ENCODE data around the gene UGT1A5.

Gene UGT1A5

DNA sequence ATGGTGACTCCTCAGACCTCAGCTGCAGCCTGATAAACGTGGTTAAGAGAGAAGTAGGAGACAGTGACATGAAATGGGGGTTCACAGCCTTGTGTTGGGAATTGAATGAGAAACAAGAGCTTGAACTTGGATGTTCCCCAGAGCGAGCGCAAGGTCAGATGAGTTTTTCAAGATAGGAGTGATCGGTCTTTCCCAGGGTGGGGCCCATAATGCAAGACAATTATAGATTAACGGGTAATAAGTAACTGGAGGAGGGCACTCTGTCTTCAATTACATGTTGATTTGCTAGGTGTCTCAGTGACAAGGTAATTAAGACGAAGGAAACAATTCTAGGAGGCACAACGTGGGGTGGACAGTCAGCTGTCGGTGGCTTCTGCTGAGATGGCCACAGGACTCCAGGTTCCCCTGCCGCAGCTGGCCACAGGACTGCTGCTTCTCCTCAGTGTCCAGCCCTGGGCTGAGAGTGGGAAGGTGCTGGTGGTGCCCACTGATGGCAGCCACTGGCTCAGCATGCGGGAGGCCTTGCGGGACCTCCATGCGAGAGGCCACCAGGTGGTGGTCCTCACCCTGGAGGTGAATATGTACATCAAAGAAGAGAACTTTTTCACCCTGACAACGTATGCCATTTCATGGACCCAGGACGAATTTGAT lies at the start of gene UGT1A5:
Gene UGT1A5, plus strand, starts transcription at position 297 of the 651 bp plus-strand sequence. Its CDS starts 85 bp downstream, at position 382.
- DNase-seq (ENCODE audit: low read depth): no peak

DNA sequence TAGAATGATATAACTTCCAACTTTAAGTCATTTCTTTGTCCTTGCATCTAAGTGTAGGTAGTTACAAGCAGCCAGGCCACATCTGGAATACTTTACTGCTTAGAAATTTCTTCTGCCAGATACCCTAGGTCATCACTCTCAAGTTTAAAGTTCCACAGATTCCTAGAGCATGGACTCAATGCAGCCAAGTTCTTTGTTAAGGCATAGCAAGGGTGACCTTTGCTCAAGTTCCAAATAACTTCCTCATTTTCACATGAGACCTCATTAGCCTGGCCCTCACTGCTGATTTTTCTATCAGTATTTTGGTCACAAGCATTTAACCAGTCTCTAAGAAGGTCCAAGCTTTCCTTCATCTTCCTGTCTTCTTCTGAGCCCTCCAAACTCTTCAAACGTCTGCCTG lies 48.8 kb upstream of the UGT1A5 start:
- no peak for DNase-seq (ENCODE audit: low read depth)

DNA sequence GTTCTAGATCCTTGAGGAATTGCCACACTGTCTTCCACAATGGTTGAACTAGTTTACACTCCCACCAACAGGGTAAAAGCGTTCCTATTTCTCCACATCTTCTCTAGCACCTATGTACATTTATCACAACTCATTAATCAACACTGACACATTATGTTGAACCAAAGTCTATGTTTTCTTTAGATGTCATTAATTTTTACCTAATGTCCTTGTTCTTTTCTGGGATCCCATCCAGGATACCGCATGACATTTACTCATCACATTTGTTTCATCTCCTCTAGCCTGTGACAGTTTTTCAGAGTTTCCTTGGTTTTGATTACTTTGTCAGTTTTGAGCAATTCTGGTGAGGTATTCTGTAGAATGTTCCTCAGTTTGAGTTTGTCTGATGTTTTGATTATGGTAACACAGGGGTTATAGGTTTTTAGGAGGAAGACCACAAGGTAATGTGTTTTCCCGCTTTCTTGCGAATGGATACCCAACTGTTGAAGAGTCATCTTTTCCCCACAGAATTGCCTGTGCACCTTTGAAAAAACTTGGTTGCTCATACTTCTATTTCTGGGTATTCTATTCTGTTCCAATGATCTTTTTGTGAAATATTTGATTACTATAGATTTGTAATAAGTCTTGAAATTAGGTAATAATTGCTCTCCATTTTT lies 44.0 kb upstream of the UGT1A5 start:
- no peak for DNase-seq (ENCODE audit: low read depth)

DNA sequence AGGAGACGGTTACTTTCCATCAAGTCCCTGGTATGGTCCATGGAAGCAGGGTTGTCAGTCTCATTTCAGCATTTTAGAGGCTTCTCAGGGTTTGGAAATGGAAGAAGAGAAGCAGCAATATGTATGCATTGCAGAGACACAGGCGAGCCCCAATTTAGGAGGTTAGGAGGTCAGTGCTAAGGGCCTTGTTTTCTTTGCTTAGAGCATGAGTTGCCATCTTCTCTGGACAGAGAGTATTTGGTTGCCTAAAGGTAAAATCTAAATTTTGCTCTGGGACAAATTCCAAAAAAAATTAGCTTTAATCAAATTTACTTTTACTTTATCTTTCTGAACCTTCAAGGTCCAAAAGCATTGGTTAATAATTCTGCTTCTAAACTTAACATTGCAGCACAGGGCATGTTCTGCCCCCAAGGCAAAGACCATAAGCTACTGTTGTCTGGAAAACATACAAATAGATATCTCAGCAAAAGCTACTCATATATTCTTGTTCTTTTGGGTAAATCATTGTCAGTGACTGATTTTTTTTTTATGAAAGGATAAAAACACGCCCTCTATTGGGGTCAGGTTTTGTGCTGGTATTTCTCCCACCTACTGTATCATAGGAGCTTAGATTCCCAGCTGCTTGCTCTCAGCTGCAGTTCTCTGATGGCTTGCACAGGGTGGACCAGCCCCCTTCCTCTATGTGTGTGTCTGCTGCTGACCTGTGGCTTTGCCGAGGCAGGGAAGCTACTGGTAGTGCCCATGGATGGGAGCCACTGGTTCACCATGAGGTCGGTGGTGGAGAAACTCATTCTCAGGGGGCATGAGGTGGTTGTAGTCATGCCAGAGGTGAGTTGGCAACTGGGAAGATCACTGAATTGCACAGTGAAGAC lies 41.2 kb upstream of the UGT1A5 start, which contains the start of gene UGT1A9:
Gene UGT1A9, plus strand, starts transcription at position 609 of the 872 bp plus-strand sequence. Its CDS starts 37 bp downstream, at position 646.
- DNase-seq (ENCODE audit: low read depth): no peak

DNA sequence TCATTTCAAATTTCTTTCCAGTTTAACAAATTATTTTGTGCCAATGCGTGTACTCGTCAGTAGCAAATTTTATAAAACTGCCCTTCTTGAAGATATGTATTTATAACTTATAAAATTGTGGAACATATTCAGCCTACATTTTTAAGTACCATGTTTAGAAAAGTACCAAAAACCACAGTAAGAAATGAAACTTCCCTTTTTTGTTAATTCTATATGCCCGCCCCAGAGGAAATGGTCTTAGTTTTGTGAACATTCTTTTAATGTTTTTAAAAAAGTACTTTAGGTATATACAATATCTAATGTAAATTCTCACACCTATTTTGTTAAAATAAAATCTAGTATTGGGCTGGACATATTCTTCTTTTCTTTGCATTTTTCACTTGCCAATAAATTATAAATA lies 39.8 kb upstream of the UGT1A5 start:
- no peak for DNase-seq (ENCODE audit: low read depth)

DNA sequence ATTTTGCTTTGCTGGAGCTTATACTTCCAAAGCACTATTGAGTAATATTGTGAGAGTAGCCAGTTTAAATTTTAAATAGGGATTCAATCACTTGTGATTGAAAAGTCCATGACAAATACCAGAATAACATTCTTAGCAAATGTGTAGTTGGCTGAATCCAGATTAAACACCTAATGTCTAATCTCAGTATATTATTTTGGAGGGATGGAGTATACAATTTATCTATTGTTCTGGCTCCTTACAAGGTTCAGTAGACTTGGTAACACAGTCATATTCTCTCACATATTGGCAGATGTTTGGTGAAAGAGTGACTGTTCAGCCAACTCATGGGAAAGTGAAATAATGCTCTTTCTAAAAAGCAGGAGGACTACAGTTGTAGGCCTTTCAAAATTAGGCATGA lies 38.8 kb upstream of the UGT1A5 start:
- DNase-seq (ENCODE audit: low read depth): no peak

DNA sequence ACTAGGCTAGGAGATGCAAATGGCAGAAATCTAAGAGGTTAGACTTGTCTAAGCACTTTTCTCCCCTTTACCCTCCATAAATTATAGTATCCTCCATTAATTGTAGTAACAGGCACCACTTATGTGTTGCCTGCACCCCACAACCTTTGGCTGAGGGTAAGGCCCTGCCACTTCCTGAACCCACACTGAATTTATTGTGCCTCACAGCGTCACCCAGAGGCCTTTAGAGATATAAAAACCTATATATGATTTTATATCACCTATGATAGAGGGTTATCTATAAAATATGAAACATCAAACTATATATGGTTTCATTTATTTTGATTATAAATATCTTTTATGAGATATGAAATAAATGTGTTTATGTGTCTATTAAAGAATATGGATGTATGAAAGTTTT lies 38.4 kb upstream of the UGT1A5 start:
- DNase-seq (ENCODE audit: low read depth): no peak

DNA sequence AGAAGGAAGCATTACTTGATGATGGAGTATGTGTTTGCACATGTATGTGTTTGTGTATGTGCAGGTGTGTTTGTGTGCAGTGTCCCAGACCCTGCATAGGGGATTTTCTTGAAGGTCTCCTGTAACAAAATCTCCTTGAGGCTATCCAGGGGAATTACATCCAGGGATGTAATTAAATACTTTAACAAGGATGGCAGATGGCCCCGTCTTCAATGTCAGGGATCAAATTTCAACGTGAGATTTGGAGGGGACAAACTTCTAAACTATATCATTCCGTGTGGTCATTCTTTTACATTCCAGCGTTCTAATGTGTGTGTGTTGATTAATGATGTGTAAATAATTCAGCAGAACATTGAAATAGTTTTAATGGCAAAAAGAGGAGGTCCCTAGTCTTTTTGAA lies 37.7 kb upstream of the UGT1A5 start:
- no peak for DNase-seq (ENCODE audit: low read depth)

DNA sequence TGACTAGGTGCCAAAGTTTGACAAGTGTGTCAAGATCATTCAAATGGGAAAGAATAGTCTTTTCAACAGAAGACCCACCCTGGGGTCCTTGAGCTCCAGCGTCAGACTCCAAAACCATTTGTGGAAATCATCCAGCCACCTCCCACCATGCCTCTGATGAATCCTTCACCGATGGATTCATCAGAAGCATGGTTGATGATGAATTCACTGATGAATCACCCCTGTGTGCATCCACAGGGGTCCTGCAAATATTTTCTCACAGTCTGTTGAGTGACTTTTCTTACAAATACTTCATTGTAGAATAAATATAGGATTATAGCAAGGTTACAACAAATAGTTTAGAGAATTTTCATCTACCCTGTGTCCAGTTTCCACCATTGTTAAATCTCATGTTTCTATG lies 36.7 kb upstream of the UGT1A5 start:
- no peak for DNase-seq (ENCODE audit: low read depth)

DNA sequence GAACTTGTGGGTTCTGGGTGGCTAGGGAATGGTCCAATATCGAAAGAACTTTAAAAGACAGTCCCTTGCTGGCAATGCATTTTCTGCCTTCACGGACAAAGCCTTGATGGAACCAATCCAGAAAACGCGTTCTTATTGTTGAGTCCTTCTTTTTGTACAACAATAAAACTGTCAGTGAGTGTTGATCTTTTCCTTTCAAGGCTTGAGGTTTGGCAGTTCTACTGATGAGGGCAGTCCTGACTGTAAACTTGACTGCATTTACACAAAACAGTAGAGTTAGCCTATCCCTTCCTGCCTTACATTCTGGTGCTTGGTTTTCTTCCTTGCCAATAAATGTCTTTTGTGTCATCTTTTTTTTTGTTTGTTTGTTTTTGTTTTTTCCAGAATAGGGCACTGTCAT lies 33.5 kb upstream of the UGT1A5 start:
- DNase-seq (ENCODE audit: low read depth): no peak

DNA sequence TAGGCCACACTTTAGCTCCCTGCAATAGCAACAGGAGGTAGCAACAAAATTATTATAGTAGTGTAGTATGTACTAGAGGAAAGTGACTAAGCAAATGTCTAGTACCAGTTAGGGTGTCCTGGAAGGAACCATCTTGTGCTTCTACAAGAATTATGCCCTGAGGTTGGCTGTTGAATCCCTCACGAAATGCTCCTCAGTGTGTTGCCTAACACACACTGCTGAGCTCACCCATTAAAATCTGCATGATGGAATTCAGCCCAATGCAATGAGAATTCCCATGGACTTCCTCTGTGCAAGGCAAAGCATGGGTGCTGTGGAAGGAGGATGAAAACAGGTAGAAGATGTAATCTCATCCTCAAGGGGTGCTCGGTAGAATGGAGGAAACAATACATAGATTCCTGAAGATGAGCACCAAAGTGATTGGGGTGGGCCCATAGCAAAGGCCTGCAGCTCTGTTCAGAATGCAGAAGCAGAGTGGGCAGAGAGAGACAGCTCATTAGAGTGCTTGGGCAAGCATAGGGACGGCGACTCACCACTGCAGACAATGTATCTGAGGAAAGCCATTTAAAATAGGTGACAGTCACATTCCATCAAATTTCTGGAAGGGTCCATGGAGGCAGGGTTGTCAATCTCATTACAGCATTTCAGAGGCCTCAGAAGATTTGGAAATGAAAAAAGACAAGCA lies 32.2 kb upstream of the UGT1A5 start:
- no peak for DNase-seq (ENCODE audit: low read depth)

DNA sequence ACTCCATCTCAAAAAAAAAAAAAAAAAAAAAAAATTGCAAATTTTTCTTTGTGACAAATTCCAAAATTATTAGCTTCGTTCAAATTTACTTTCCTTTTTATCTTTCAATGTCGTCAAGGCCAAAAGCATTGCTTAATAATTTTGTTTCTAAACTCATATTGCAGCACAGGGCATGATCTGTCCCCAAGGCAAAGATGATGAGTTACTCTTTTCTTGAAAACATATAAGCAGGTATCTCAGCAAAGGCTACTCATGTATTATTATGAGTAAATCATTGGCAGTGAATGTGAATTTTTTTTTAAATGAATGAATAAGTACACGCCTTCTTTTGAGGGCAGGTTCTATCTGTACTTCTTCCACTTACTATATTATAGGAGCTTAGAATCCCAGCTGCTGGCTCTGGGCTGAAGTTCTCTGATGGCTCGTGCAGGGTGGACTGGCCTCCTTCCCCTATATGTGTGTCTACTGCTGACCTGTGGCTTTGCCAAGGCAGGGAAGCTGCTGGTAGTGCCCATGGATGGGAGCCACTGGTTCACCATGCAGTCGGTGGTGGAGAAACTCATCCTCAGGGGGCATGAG lies 31.1 kb upstream of the UGT1A5 start, which contains the start of gene UGT1A7:
Gene UGT1A7, plus strand, starts transcription at position 381 of the 579 bp plus-strand sequence. Its CDS starts 37 bp downstream, at position 418.
- no peak for DNase-seq (ENCODE audit: low read depth)

DNA sequence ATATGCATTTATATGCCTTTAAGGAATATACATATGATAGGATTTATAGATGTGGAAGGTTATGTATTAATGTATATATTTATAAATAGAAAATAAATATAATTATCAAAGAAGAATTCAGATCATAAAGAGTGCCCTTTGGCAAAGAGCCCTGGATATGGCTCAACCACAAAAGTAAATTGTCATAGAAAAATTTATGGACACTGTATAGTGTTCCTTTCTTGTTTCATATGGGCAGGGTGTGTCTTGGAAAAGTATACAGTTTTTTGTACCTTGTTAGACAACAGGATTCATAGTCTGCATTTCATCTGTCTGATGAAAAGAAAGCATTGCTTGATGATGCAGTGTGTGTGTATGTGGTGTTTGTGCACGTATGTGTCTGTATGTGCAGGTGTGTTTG lies 28.1 kb upstream of the UGT1A5 start:
- DNase-seq (ENCODE audit: low read depth): no peak

DNA sequence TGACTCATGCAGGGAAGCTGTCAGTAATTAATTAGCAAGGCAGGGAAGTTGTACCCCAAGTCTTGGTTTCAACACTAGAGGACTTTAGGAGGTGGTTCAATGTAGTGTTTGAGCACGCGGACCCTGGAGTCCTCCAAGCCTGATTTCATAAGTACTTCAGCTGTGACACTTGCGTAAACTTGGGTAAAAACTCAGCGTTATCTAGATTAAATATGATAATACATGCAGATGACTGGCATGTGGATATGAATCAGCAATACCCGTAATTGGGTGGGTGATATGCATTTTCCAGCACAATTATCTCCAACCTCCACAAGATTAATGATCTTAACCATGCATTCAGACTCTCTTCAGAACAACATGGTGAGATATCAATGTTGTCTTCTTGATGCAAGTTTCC lies 25.8 kb upstream of the UGT1A5 start:
- DNase-seq (ENCODE audit: low read depth): no peak

DNA sequence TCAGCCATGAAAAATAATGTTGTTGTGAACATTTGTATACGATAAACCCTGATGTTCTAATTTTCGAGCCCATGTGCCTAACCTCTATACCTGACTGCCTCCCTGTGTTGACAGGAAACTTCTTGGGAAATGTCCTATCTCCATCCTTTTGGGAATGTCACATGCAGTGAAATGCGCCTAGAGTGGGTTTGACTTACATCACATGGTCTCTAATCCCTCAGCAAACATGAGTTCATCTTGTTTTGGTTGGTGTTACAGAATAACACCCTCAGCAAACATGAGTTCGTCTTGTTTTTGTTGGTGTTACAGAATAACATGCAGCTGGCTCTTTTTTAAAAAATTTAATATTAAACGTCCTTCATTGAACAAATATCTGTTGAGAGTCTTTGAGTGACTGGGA lies 24.4 kb upstream of the UGT1A5 start:
- no peak for DNase-seq (ENCODE audit: low read depth)

DNA sequence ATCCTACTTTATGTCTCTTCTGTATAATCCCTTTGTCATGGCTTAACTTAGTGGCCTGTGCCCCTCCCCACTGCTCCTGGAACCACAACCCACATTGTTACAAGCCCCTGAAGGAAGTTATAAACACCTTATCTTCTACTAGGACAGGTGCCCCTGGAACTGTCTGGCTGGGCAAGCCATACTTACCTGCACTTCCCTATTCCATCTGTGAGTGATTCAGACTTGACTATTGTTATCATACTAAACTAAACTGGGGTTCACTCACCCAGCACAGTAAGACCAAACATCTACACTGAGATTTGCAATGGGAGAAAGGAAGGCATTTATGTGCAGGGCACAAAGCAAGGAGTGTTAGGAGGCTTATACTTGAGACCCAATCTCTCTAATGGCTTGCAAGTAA lies 23.7 kb upstream of the UGT1A5 start:
- DNase-seq (ENCODE audit: low read depth): no peak

DNA sequence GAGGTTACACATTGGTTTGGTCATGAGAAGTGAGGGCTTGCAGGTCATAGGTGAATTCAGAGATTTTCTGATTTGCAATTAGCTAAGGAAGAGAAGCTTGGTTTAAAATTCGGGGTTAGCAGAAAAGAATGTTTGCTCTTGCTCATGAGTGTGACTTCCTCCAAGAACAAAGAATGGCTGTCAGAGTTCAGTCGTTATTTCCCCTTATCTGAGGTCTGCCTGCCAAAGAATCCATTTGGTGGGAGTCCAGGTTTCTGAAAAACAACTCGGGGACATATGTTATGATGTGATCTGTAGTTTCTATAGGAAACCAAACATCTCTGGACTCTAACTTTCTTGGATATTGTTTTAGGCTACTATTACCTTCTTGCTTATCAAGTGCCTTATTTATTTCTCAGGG lies 23.2 kb upstream of the UGT1A5 start:
- no peak for DNase-seq (ENCODE audit: low read depth)

DNA sequence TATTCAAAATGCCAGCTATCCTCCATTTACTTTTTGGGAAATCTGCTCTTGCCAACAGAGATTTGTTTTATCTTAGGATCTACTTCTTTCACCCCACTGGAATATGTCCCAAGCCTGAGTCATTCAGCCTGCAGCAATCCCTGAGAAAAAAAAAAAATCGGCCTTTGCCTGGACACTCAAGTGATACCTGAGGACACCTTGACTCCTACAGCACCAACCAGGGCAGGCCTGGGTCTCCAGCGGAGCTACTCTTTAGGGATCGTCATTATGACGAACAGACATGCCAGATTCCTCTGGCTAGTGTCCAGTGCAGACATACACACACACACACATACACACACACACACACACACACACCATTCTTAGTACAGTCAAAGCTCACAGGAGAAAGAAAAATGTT lies 22.3 kb upstream of the UGT1A5 start:
- no peak for DNase-seq (ENCODE audit: low read depth)

DNA sequence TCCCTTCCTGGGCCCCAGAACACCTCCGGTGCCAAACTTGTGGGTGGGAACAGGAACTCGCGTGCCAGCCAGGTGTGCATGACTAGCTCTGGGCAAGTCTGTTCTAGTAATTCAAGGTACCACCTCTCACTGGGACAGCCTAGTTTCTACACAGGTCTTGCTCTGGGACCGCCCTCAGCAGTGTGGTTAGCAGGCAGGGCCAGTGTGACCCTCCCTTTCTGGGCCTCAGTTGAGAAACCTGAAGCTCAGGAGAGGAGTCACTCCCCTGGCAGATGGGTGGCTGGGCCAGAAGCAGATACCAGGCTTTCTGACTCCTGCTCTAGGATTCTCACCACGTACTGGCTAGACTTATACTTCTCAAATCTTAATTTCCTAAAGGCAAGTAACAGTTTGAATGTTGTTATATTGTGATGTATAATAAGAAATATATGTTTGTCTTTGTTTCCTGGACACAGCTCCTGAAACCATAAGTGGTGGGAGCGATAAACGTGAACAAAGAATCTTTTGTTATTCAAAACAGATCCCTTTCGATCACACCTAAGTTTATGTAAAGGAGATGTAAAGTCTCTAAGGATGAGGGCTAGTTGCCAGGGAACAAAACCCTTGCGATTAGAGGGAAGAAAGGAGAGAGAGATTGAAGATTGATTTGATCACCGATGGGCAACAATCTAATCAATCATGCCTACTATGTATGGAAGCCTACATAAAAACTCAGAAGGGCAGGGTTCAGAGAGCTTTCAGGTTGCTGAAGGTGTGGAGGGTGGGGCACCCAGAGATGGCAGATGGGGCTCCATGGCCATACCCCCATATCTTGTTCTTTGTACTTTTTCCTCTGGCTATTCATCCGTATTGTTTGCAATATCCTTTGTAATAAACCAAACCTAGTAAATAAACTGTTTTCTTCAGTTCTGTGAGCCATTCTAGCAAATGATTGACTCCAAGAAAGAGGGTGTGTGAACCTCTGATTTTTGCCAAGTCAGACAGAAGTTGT lies 21.0 kb upstream of the UGT1A5 start:
- no peak for DNase-seq (ENCODE audit: low read depth)

DNA sequence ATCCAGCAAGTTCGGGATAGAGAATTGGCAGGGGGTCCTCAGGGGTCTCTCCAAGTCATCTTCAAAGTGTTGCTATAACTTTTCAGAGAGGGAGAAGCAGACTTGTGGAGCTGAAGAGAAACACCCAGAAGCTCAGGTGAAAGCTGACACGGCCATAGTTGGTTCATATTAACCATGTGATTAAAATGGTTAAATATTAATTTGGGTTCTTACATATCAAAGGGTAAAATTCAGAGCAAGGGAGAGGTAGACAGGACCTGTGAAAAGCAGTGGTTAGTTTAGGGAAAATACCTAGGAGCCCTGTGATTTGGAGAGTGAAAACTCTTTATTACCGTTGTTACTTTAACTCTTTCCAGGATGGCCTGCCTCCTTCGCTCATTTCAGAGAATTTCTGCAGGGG lies 20.1 kb upstream of the UGT1A5 start, which contains the start of gene UGT1A6:
Gene UGT1A6, plus strand, starts transcription at position 243 of the 400 bp plus-strand sequence. Its CDS starts 115 bp downstream, at position 358.
- DNase-seq (ENCODE audit: low read depth): no peak
